Spleen (tissue), 13 donors: Measurements from ENCODE around the gene TTC19. TPM values are rescaled to one million over a fixed set of nuclear protein-coding genes. Genes with fewer than 3 reads are reported as not detected.

Experiments
- DNase-seq: peaks from one replicate; pipeline ENCODE4 v3.0.0-alpha.2; 2020
- H3K27ac ChIP-seq, 8 donors: fragments of 200-600 bp; sonication (generic) in 7 of 8; 1 replicate in 4 of 8; 2 replicates in 4 of 8; pipeline versions ENCODE4 v1.5.0 to v1.8.0; 2016 to 2021; ENCODE audit warnings: inconsistent platforms in 4 of 8, mild to moderate bottlenecking in 4 of 8, moderate library complexity in 1 of 8
- H3K27me3 ChIP-seq, 7 donors: fragments of 200-600 bp; sonication (generic) in 6 of 7; replicated peaks in 1 of 7; 1 replicate in 4 of 7; 2 replicates in 3 of 7; pipeline versions ENCODE4 v1.5.0 to v1.8.0; 2016 to 2021; ENCODE audit warnings: inconsistent platforms in 3 of 7, mild to moderate bottlenecking in 1 of 7
- H3K36me3 ChIP-seq, 6 donors: fragments of 200-600 bp; sonication (generic) in 5 of 6; 1 replicate in 4 of 6; 2 replicates in 2 of 6; pipeline versions ENCODE4 v1.5.0 to v1.8.0; 2016 to 2021; ENCODE audit warnings: inconsistent platforms in 2 of 6
- H3K4me1 ChIP-seq, 6 donors: fragments of 200-600 bp; sonication (generic) in 5 of 6; 1 replicate in 3 of 6; 2 replicates in 3 of 6; pipeline versions ENCODE4 v1.5.0 to v1.8.0; 2016 to 2021; ENCODE audit warnings: inconsistent platforms in 3 of 6
- H3K4me3 ChIP-seq, 8 donors: fragments of 200-600 bp; sonication (generic) in 7 of 8; 1 replicate in 4 of 8; 2 replicates in 4 of 8; pipeline versions ENCODE4 v1.5.0 to v1.8.0; 2016 to 2021; ENCODE audit warnings: inconsistent platforms in 4 of 8, mild to moderate bottlenecking in 4 of 8, moderate library complexity in 2 of 8
- H3K9me3 ChIP-seq, 8 donors: fragments of 200-600 bp; sonication (generic) in 7 of 8; 1 replicate in 4 of 8; 2 replicates in 4 of 8; pipeline versions ENCODE4 v1.5.0 to v1.8.0; 2016 to 2021; ENCODE audit warnings: inconsistent platforms in 4 of 8
- POLR2A ChIP-seq, 3 donors: fragments of 450-650 bp; IDR thresholded peaks; one replicate each; pipeline ENCODE4 v1.5.1; 2017; ENCODE audit warnings: antibody characterized with exemption in 3 of 3, mild to moderate bottlenecking in 1 of 3
- POLR2AphosphoS5 ChIP-seq, 3 donors: sonication (generic); formaldehyde crosslinking; IDR thresholded peaks; one replicate each; pipeline ENCODE4 v1.5.1; 2017; ENCODE audit warnings: antibody characterized with exemption in 3 of 3
- WGBS, 5 donors: extraction: QIAGEN DNeasy Blood & Tissue Kit in 3 of 5; methylation state at CpG; one replicate each; pipeline versions ENCODE4 v1.1.5 to v1.1.7; 2013 to 2018; 5-methylcytosine and 5-hydroxymethylcytosine counted together
- intact Hi-C: fragments of 100-400 bp; cut with DNase I; formaldehyde crosslinking; loops from one replicate; pipeline ENCODE4 v1.15.0; 2023; ENCODE audit warnings: low total_unique reads
- long read RNA-seq, 2 donors: transcript quantifications; one replicate each; lab custom pipeline, GENCODE V29; 2026
- polyA plus RNA-seq, 3 donors: library from polyadenylated mRNA; stranded (reverse); fragments of 200-250 nt; gene quantifications; one replicate each; pipeline ENCODE4 v1.2.1, GENCODE V29; 2013
- total RNA-seq, 7 donors: library from RNA; depleted of rRNA in 3 of 7; stranded (reverse); fragments of >200 nt in 3 of 7; fragmentation: NEBNext Ultra II Directional in 4 of 7; extraction: Animal tissue kit (Norgen Biotek cat#: 25700) in 4 of 7; gene quantifications; one replicate each; pipeline versions ENCODE4 v1.1.0 to v1.2.1, GENCODE V29; 2016 to 2021
- TF ChIP-seq, protein P1 (sequence below), 11 experiments: fragments of 200-600 bp in 7 of 11; fragments of 450-650 bp in 4 of 11; sonication (generic) in 4 of 11; IDR thresholded peaks in 8 of 11; conservative IDR thresholded peaks in 3 of 11; 1 replicate in 7 of 11; 2 replicates in 4 of 11; pipeline versions ENCODE4 v1.4.0 to v1.8.0; 2016 to 2021; ENCODE audit warnings: antibody characterized with exemption in 11 of 11, inconsistent platforms in 4 of 11, mild to moderate bottlenecking in 1 of 11
- donor health status: healthy with polysubstance abuse.
- donor health status: DM: no; HTN: no; CAD: no; lungs with moderate emphysema.
- donor health status: DM: no; HTN: no; CAD: no.
- donor health status: Bipolar disorder and iron deficiency.
- donor health status: healthy.
- donor health status: DM: no; HTN: no; CAD: no.
- donor health status: DM: yes; HTN: yes; CAD: no.

The TTC19 gene, protein sequence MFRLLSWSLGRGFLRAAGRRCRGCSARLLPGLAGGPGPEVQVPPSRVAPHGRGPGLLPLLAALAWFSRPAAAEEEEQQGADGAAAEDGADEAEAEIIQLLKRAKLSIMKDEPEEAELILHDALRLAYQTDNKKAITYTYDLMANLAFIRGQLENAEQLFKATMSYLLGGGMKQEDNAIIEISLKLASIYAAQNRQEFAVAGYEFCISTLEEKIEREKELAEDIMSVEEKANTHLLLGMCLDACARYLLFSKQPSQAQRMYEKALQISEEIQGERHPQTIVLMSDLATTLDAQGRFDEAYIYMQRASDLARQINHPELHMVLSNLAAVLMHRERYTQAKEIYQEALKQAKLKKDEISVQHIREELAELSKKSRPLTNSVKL
- total RNA-seq (10 to 100 TPM; 29.9 to 59.9 (median 36.6) TPM), polyA plus RNA-seq (10 to 100 TPM; 14.6 to 20.3 (median 15.2) TPM)
- long read RNA-seq, donor 1, partial matches to known transcripts: 28 of 31 reads
- long read RNA-seq, donor 1, other reads (novel, unspliced or antisense): 0 of 31 reads
- long read RNA-seq, donor 2, transcript TTC19-201 (10 exons, 3,002 nt): major isoform, 7 of 8 reads
- long read RNA-seq, donor 2, partial matches to known transcripts: 0 of 8 reads
- long read RNA-seq, donor 2, other reads (novel, unspliced or antisense): 0 of 8 reads

DNA sequence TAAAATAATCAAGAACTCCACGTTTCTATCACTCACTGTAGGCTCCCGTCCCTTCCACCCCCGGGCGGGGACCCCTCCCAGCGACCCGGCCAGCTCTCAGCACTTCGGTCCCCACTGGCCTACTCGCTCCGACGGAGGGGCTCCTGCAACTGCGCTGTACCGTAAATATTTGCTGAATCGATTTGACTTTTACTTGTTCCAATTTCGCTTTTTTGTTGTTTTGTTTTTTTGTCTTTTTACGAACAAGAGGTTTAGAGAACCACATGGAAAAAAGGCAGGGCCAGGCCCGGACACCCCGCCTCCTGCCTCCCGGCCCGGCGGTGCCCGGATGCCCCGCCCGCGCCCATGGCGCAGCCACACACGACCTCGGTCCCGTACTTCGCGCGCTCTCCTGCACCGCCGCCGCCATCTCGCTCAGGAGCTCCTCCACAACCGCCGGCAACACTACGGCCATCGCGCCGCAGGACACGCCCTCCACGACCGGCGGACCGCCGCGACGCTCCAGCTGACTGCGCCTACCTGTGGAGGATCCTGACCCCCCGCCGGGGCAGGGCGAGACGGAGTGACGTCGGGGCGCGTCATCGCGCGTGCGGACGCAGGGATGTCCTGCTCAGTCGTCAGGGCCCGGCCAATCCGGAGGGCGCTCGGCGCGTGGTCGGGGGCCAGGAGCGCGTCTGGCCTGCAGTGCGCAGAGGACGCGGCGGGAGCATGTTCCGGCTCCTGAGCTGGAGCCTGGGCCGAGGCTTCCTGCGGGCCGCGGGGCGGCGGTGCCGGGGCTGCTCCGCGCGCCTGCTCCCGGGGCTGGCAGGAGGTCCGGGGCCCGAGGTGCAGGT is at the start of gene TTC19, which contains the start of gene ZSWIM7:
TSS of gene TTC19 (plus strand) at position 684 of the 833 bp plus-strand sequence. CDS start at position 709, 25 bp downstream.
TSS of gene ZSWIM7 (minus strand) at position 564 of the 833 bp plus-strand sequence. CDS start at position 454, 110 bp downstream.
- TF ChIP-seq POLR2A (IDR thresholded peaks at IDR 0.05) (peak; percentile 34 to 87 (median 82)), POLR2AphosphoS5 (IDR thresholded peaks at IDR 0.05) (peak; percentile 99)
- TF ChIP-seq, protein P1, sequence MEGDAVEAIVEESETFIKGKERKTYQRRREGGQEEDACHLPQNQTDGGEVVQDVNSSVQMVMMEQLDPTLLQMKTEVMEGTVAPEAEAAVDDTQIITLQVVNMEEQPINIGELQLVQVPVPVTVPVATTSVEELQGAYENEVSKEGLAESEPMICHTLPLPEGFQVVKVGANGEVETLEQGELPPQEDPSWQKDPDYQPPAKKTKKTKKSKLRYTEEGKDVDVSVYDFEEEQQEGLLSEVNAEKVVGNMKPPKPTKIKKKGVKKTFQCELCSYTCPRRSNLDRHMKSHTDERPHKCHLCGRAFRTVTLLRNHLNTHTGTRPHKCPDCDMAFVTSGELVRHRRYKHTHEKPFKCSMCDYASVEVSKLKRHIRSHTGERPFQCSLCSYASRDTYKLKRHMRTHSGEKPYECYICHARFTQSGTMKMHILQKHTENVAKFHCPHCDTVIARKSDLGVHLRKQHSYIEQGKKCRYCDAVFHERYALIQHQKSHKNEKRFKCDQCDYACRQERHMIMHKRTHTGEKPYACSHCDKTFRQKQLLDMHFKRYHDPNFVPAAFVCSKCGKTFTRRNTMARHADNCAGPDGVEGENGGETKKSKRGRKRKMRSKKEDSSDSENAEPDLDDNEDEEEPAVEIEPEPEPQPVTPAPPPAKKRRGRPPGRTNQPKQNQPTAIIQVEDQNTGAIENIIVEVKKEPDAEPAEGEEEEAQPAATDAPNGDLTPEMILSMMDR (IDR thresholded peaks at IDR 0.05 in 8 of 11, conservative IDR thresholded peaks at IDR 0.05 in 3 of 11): peak in 4 of 11 experiments; percentile 12 to 34 (median 16)
- Histone ChIP-seq H3K27me3 (no peaks in the 10 kb centered on the region), H3K27ac (peak within 1 kb of the TSS; percentile 93 to 99 (median 97)), H3K9me3 (no peaks in the 10 kb centered on the region), H3K4me1 (peaks cover 12 to 77% (median 43%) of the 10 kb centered on the region in 6 donors), H3K36me3 (peaks cover 0 to 52% (median 26%) of the 10 kb centered on the region in 6 donors), H3K4me3 (peak within 1 kb of the TSS; percentile 57 to 93 (median 72))
- intact Hi-C loops: no loop called here
- DNase-seq: peak; percentile 100
- 0 to 1% (median 0%) methylated on average over 39 to 91 of the region's 91 CpGs for WGBS, 5 donors

DNA sequence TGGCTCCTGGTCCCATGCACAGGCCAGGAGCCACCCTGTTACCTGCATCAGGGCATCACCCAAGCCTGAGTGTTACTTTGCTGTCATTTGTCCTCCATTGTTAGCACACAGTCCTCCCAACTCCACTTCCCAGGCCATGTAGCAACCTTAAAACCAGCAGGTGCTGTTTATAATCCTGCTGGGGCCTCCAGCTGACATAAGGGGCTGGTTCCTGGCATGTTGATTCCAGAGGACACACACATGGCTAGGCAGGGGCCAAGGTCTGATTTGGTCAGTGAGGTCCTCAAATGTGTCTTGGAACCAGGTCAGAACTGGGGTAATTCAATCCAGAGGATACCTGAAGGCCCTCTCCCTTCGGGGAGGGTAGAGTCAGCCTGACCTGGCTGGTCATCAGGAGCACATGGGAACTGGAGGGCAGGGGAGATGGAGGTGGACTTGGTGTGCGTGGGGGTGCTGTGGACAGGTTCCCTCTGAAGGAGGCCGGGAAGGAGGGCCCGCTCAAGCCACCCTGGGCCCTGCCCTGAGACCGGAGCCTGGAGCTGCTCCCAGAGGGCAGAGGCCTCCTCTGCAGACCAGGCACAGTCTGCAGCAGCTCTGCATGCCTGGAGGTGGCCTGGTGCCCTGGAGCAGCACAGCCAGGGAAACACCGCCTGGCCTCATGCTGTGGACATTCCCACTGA is 48.1 kb upstream of the TTC19 start:
- H3K4me1 ChIP-seq: peaks cover 0 to 18% (median 7%) of the 10 kb centered on the region in 6 donors
- WGBS, 5 donors: 90 to 100% (median 95%) methylated on average over 3 to 6 of the region's 6 CpGs
- H3K9me3 ChIP-seq: no peaks in the 10 kb centered on the region
- no peak overlapping the region for H3K4me3 ChIP-seq
- DNase-seq: peak; percentile 51
- TF ChIP-seq POLR2A (IDR thresholded peaks at IDR 0.05) (no peak), POLR2AphosphoS5 (IDR thresholded peaks at IDR 0.05) (no peak)
- TF ChIP-seq, protein P1 (IDR thresholded peaks at IDR 0.05 in 8 of 11, conservative IDR thresholded peaks at IDR 0.05 in 3 of 11): no peak
- peaks cover 0 to 24% (median 0%) of the 10 kb centered on the region in 7 donors for H3K27me3 ChIP-seq
- intact Hi-C loops: no loop called here
- H3K27ac ChIP-seq: no peak overlapping the region
- H3K36me3 ChIP-seq: no peaks in the 10 kb centered on the region

DNA sequence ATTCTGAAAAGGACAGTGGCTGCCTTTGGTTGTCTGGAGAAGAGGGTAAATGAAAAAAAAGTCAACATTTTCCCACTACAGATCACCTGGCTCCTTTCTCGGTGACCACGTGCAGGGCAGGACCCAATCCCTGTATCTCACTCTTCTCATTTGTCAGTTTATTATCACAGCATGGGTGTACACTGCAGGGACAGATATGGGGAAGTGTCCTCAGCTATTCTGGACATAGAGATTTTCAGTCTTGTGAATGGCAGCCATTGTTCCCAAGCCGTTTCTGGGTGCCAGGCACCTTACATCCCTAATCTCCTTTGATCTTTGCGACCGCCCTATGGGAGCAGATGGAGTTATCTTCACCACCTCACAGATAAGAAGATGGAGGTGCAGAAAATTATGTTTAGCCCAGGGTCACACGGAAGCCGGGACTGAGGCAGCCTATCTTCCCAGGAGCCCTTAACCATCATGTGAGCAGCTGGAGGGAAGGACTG is 47.5 kb upstream of the TTC19 start:
- WGBS, 5 donors: 89 to 97% (median 93%) methylated on average over 7 of the region's 7 CpGs
- H3K4me1 ChIP-seq: peaks cover 0 to 13% (median 6%) of the 10 kb centered on the region in 6 donors
- no peak for TF ChIP-seq POLR2A (IDR thresholded peaks at IDR 0.05)
- TF ChIP-seq, protein P1 (IDR thresholded peaks at IDR 0.05 in 8 of 11, conservative IDR thresholded peaks at IDR 0.05 in 3 of 11): no peak
- TF ChIP-seq POLR2AphosphoS5 (IDR thresholded peaks at IDR 0.05): no peak
- H3K9me3 ChIP-seq: no peaks in the 10 kb centered on the region
- peak; percentile 6 for DNase-seq
- peaks cover 0 to 18% (median 0%) of the 10 kb centered on the region in 7 donors for H3K27me3 ChIP-seq
- H3K36me3 ChIP-seq: no peaks in the 10 kb centered on the region
- H3K27ac ChIP-seq: no peak overlapping the region
- intact Hi-C loops: no loop called here
- H3K4me3 ChIP-seq: no peak overlapping the region
